Caco-2 (cell line): ENCODE measurements around the gene TTC13. TPM values are rescaled to one million over a fixed set of nuclear protein-coding genes. Genes with fewer than 3 reads are reported as not detected.

Experiments used
- BruUV-seq: library from RNA; stranded (reverse); fragments of 400-500 nt; replicated peaks from 2 replicates; lab custom pipeline; 2021; lab: Mats Ljungman, UMichigan
- CTCF ChIA-PET: fragments of 300-600 bp; sonication (Branson Sonifier 250); formaldehyde crosslinking; loops from one replicate; lab custom pipeline; 2022; ENCODE audit warnings: antibody characterized with exemption; lab: Charles Lee
- POLR2A ChIA-PET: fragments of 300-600 bp; sonication (Branson Sonifier 250); formaldehyde crosslinking; loops from one replicate; lab custom pipeline; 2022; ENCODE audit warnings: antibody characterized with exemption; lab: Charles Lee
- DNase-seq, 2 experiments: peaks; one replicate each; pipeline versions ENCODE4 v3.0.0 to v3.0.0-alpha.2; 2020 to 2022
- H3K27me3 ChIP-seq: replicated peaks from 2 replicates; pipeline ENCODE4 v1.6.0; 2011; ENCODE audit warnings: low read length; ENCODE audit not compliant: control insufficient read depth, insufficient read depth
- H3K36me3 ChIP-seq: 2 replicates; pipeline ENCODE4 v1.5.1; 2011; ENCODE audit warnings: low read length; ENCODE audit not compliant: control insufficient read depth, insufficient read depth
- H3K4me1 ChIP-seq: fragments of 250-450 bp; sonication (Bioruptor Pico); 2 replicates; pipeline ENCODE4 v1.5.1; 2020; ENCODE audit warnings: mild to moderate bottlenecking
- H3K4me3 ChIP-seq: 2 replicates; pipeline ENCODE4 v1.5.1; 2011; ENCODE audit warnings: low read depth, mild to moderate bottlenecking, control low read depth, low read length
- H3K9me3 ChIP-seq: fragments of 250-450 bp; sonication (Bioruptor Pico); 2 replicates; pipeline ENCODE4 v1.5.1; 2020; ENCODE audit warnings: mild to moderate bottlenecking, moderate library complexity
- H3K27ac Mint-ChIP-seq: one replicate; pipeline ENCODE4 v1.8.0; 2022; ENCODE audit warnings: mixed read lengths; ENCODE audit not compliant: unreplicated experiment
- H3K27me3 Mint-ChIP-seq: one replicate; pipeline ENCODE4 v1.8.0; 2022; ENCODE audit warnings: mixed read lengths; ENCODE audit not compliant: insufficient read depth, unreplicated experiment
- H3K36me3 Mint-ChIP-seq: one replicate; pipeline ENCODE4 v1.8.0; 2022; ENCODE audit warnings: mild to moderate bottlenecking, mixed read lengths; ENCODE audit not compliant: insufficient read depth, unreplicated experiment
- H3K4me1 Mint-ChIP-seq: one replicate; pipeline ENCODE4 v1.8.0; 2022; ENCODE audit warnings: low read depth, mixed read lengths; ENCODE audit not compliant: unreplicated experiment
- H3K4me3 Mint-ChIP-seq: one replicate; pipeline ENCODE4 v1.8.0; 2022; ENCODE audit warnings: mild to moderate bottlenecking, moderate library complexity, mixed read lengths; ENCODE audit not compliant: unreplicated experiment
- H3K9me3 Mint-ChIP-seq: one replicate; pipeline ENCODE4 v1.8.0; 2022; ENCODE audit warnings: mixed read lengths; ENCODE audit not compliant: unreplicated experiment
- CTCF ChIP-seq, 2 experiments: fragments of 200-600 bp in 1 of 2; IDR thresholded peaks; 1 replicate in 1 of 2; 2 replicates in 1 of 2; pipeline versions ENCODE4 v1.5.1 to v1.8.0; 2011 to 2022; ENCODE audit warnings: antibody characterized with exemption in 1 of 2, control low read depth in 1 of 2, inconsistent platforms in 1 of 2, low read depth in 1 of 2, low read length in 1 of 2, mild to moderate bottlenecking in 1 of 2, moderate library complexity in 1 of 2; ENCODE audit not compliant: insufficient read depth in 1 of 2, severe bottlenecking in 1 of 2, unreplicated experiment in 1 of 2
- intact Hi-C: fragments of 100-400 bp; cut with micrococcal nuclease; formaldehyde crosslinking; loops from one replicate; pipeline ENCODE4 v1.10.0; 2022; ENCODE audit not compliant: unreplicated experiment
- total RNA-seq: library from RNA; stranded (reverse); gene quantifications from 2 replicates; pipeline ENCODE4 v1.2.3, GENCODE V29; 2022

The TTC13 gene
- total RNA-seq, 1 experiment from 2014 or later: 57.6 TPM

- TF ChIP-seq CTCF (IDR thresholded peaks at IDR 0.05; ENCODE audit: insufficient read depth in 1 of 2, low read depth in 1 of 2, low read length in 1 of 2, severe bottlenecking in 1 of 2, unreplicated experiment in 1 of 2): no peak
- H3K27ac Mint-ChIP-seq: no peak overlapping the region
- POLR2A ChIA-PET: interaction anchor here (0.6 kb wide), 1 partner anchor 1760 kb away, joined by 5 read pairs; no protein-coding TSS in a partner anchor
These were observed 42.9 kb upstream of the TTC13 start for GRCh38 chr1:231021540-231022031.

GRCh38 chr1:231020816-231021215, 42.2 kb upstream of the TTC13 start:
- DNase-seq: no peak
- H3K9me3 ChIP-seq: no peaks in the 10 kb centered on the region
- no peak for TF ChIP-seq CTCF (IDR thresholded peaks at IDR 0.05; ENCODE audit: insufficient read depth in 1 of 2, low read depth in 1 of 2, low read length in 1 of 2, severe bottlenecking in 1 of 2, unreplicated experiment in 1 of 2)
- BruUV-seq: no TSS peak
- no peaks in the 10 kb centered on the region for H3K9me3 Mint-ChIP-seq
- no peaks in the 10 kb centered on the region for H3K27me3 Mint-ChIP-seq
- ChIA-PET POLR2A (interaction anchor here (0.6 kb wide), 1 partner anchor 1760 kb away, joined by 5 read pairs; no protein-coding TSS in a partner anchor), CTCF (no interaction called here)
- H3K36me3 ChIP-seq: no peaks in the 10 kb centered on the region; the same call in 1 of the 2 replicates
- no peak overlapping the region for H3K4me3 Mint-ChIP-seq
- intact Hi-C loops: no loop called here
- H3K4me3 ChIP-seq: no peak overlapping the region
- H3K4me1 ChIP-seq: no peaks in the 10 kb centered on the region
- H3K27me3 ChIP-seq: no peaks in the 10 kb centered on the region
- H3K27ac Mint-ChIP-seq: no peak overlapping the region
- peaks cover 33% of the 10 kb centered on the region for H3K36me3 Mint-ChIP-seq
- H3K4me1 Mint-ChIP-seq: no peaks in the 10 kb centered on the region

More at GRCh38 chr1:231021540-231022031, 42.9 kb upstream of the TTC13 start:
- no peaks in the 10 kb centered on the region for H3K27me3 Mint-ChIP-seq
- H3K36me3 ChIP-seq: no peaks in the 10 kb centered on the region; the same call in 1 of the 2 replicates
- H3K9me3 Mint-ChIP-seq: no peaks in the 10 kb centered on the region
- no peaks in the 10 kb centered on the region for H3K4me1 ChIP-seq
- intact Hi-C loops: no loop called here
- peaks cover 39% of the 10 kb centered on the region for H3K36me3 Mint-ChIP-seq
- DNase-seq: no peak
- CTCF ChIA-PET: no interaction called here
- no peak overlapping the region for H3K4me3 ChIP-seq
- no TSS peak for BruUV-seq
- no peak overlapping the region for H3K4me3 Mint-ChIP-seq
- no peaks in the 10 kb centered on the region for H3K9me3 ChIP-seq
- H3K4me1 Mint-ChIP-seq: no peaks in the 10 kb centered on the region
- no peaks in the 10 kb centered on the region for H3K27me3 ChIP-seq

GRCh38 chr1:231020139-231020601, 41.5 kb upstream of the TTC13 start:
- Mint-ChIP-seq H3K9me3 (no peaks in the 10 kb centered on the region), H3K4me3 (no peak overlapping the region), H3K36me3 (peaks cover 33% of the 10 kb centered on the region), H3K4me1 (no peaks in the 10 kb centered on the region), H3K27ac (no peak overlapping the region), H3K27me3 (no peaks in the 10 kb centered on the region)
- CTCF ChIA-PET: no interaction called here
- no peak for TF ChIP-seq CTCF (IDR thresholded peaks at IDR 0.05; ENCODE audit: insufficient read depth in 1 of 2, low read depth in 1 of 2, low read length in 1 of 2, severe bottlenecking in 1 of 2, unreplicated experiment in 1 of 2)
- Histone ChIP-seq H3K36me3 (peaks cover 1% of the 10 kb centered on the region; the same call in 1 of the 2 replicates), H3K4me1 (no peaks in the 10 kb centered on the region), H3K9me3 (no peaks in the 10 kb centered on the region), H3K27me3 (no peaks in the 10 kb centered on the region), H3K4me3 (no peak overlapping the region)
- POLR2A ChIA-PET: no interaction called here
- no peak for DNase-seq
- BruUV-seq: no TSS peak
- intact Hi-C loops: no loop called here
